Measurements from ENCODE around the gene MAP2K5. TPM values are rescaled to one million over a fixed set of nuclear protein-coding genes. Genes with fewer than 3 reads are reported as not detected.

Gene MAP2K5
- polyA plus RNA-seq, 1 donor, result 16.7 TPM

DNA sequence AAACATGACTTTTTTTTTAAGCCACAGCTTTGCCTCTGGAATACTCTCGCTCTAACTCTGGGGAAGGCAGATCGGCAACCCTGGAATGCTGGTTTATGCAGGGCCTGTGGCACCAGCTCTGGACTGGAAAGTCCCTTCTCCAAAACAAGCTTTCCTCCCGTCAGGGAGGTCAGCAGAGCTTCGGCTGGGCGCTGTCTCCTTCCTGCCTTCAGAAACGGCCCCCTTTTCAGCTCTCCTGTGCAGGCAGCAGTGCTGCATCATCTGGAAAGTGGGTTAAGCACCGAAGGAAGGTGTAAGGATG, 240.1 kb downstream of the MAP2K5 start:
- DNase-seq (ENCODE audit: low read depth), result no peak

DNA sequence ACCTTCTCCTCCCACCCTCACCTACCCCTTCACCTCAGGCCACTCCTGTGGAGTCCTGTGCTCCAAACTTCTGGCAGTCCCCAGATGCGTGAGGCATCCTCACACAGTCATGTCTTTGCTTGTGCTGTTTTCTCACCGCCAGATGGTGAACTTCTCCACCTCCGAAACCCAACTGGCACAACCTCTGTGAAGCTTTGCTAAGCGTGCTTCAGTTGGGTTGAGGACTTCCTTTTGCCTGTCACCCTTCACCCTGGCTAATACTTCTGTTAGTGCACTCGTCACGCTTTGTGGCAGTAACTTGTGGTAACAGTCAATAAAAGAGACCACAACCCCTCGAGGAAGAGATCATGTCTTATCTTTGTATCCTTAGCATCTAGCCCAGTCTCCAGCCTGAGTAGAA, 240.8 kb downstream of the MAP2K5 start:
- DNase-seq (ENCODE audit: low read depth), result no peak

- no peak for DNase-seq (ENCODE audit: low read depth)
Measured at GRCh38 chr15:67784090-67784781, 241.7 kb downstream of the MAP2K5 start.

- DNase-seq (ENCODE audit: low read depth), result no peak
Measured at GRCh38 chr15:67784856-67785430, 242.4 kb downstream of the MAP2K5 start.

GRCh38 chr15:67785431-67785830, 242.9 kb downstream of the MAP2K5 start:
- no peak for DNase-seq (ENCODE audit: low read depth)

- DNase-seq (ENCODE audit: low read depth), result no peak
Measured at GRCh38 chr15:67786646-67787045, 244.1 kb downstream of the MAP2K5 start.

GRCh38 chr15:67788986-67789385, 246.5 kb downstream of the MAP2K5 start:
- DNase-seq (ENCODE audit: low read depth), result no peak

DNA sequence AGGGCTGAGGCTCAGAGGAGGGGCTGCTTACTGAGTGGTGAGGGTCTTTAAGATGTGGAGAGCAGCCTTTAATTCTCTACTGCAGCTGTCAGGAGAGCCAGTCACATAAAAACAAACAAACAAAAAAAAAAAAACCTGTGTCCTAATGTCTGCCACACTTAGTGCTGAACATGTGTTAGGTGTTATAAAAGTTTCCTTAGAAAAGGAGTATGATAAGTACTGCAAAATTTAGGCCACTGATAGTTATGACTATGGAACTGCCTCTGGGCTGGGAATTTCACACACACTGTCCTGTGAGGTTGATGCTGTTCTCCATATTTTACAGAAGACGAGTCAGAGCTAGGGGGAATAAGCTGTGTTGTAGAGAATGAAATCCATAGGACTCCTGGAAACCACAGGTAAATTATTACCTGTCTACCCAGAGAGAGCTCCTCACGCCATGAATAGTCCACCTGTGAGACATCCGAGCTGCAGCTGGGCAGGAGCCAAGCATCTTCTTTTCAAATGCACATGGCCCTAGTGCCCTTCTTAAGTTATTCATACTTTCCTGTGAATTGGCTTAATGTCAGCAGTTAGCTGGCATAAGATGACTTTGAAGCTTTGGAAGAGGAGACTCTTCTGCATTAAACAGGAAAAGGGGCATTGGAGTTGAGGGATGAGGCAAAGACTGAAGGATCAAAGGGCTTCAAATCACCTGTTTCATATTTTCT, 248.3 kb downstream of the MAP2K5 start:
- DNase-seq (ENCODE audit: low read depth), result no peak

DNA sequence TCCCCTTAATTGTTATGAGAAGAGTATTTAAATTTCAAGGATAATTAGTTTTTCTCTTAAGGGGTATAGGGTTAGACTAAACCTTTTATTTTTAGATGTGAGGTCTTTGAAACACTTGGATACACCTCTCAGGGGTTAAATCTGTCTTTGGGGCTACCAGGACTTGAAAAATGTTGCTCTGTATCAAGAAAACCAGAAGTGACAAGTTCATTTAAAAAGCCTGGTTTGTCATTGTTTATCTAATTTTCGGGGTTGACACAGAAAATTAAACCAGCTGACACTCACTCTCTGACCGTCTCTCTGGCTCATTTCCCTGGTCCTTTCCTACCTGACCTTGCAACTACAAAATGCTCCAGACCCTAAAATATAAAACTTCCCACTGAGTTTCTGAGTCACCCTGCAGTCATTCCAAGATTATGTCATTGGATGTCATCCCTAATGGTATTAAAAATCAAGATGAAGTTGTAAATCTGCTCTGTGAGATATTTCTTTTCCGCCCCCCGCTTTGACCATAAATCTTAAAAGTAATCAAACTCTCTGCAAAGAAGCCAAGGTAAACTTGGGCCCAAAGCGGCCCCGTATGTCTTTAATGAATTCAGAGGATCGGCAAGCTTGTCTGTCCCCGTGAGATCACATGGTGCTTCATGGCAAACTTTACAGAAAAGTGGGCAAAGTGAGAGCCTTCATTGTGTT, 249.9 kb downstream of the MAP2K5 start:
- DNase-seq (ENCODE audit: low read depth), result no peak

- no peak for DNase-seq (ENCODE audit: low read depth)
Measured at GRCh38 chr15:67794832-67795574, 252.5 kb downstream of the MAP2K5 start.

DNA sequence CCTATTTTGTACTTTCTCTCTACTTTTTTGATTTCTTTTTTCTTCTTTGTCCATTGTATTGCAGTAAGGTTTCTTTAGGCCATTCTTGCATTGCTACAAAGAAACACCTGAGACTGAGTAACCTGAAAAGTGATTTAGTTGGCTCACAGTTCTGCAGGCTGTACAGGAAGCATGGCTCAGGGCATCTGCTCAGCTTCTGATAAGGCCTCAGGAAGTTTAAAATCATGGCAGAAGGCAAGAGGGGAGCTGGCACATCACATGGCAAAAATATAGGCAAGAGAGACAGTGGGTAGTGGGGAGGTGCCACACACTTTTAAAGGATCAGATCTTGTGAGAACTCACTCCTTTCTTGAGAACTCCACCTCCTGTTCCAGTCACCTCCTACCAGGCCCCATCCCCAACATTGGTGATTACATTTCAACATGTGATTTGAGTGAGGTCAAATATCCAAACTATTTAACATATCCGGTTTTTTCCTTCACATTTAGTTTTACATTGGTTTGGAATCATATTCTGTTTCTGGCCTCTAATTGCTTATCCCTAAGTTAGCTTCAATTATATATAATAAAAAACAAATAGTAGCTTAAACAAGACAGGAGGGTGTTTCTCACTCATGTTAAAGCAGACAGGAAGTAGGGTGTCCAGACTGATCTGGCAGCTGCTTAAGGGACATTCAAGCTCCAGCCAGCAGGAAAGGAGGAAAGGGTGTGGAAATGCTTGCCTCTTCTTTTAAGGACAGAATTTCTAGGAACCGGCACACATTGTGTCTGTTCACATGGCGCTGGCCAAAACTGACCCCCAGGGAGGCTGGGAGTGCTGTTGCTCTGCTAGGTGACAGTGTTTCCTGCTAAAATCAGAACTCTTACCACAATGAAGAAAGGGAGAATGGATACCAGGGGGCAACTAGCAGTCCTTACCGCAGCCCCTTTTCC, 254.0 kb downstream of the MAP2K5 start:
- DNase-seq (ENCODE audit: low read depth), result no peak

DNA sequence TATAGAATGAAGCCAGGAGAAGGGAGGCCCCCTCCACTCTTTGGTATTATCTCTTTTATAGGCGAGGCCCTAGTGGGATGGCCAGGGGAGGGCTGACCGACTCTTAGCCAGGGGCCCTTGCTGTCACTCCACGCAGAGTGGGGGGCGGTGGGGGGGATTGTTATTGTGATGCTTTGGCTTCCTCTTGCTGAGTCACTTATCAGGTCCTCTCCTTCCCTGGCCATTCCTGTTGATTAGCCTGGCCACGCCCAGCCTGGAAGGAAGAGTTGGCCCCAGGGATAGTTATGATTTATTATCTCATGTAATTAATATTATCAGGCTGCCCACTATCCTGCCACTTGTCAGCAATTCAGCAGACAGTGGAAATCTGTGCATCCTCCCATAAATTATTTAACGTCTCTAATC, 257.3 kb downstream of the MAP2K5 start:
- DNase-seq (ENCODE audit: low read depth), result no peak

GRCh38 chr15:67801142-67801541, 258.6 kb downstream of the MAP2K5 start:
- DNase-seq (ENCODE audit: low read depth), result no peak

DNA sequence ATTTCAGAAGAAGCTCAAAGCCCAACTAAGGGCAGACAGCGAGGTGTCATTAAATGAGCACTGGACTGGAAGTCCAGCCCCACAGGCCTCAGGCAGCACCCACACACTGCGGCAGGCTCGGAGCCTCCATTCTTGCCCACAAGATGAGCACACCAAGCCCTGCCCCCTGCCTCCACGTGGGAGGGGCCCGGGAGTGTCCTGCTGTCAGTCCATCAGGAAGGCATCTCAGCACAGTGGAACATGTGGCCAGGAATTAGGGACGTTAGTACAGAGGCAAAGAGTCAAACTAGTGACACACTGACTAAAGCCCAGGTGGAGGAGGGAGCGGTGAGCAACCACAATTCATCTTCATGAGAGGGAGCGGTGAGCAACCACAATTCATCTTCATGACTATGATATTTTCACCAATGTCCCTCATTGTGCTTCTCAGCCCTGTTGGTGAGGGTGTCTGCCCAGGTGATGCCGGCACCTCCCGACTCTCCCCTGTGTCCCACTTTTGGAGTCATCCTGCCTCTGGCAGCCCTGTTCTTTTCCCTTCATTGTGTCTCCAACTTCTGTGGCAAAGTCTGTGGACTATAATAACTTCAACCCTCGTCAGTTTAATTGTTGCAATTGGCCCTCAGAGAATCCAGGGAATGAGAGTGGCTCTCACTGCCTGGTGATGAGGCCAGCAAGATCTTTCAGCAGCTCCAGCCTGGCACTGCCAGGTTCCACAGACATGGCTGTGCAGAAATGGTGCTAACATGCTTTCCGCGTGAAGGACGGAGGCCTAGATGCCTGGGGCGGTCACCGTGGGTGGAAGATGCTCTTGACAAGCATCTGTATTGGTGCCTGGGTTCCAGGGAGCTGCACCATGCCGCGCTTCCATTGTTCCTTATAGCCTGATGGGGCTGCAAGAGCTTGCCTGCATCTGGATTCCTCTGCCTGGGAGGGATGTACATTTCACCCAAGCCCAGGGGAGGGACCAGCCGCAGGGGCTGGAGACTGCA, 259.7 kb downstream of the MAP2K5 start:
- no peak for DNase-seq (ENCODE audit: low read depth)

GRCh38 chr15:67803299-67803698, 260.8 kb downstream of the MAP2K5 start:
- no peak for DNase-seq (ENCODE audit: low read depth)

DNA sequence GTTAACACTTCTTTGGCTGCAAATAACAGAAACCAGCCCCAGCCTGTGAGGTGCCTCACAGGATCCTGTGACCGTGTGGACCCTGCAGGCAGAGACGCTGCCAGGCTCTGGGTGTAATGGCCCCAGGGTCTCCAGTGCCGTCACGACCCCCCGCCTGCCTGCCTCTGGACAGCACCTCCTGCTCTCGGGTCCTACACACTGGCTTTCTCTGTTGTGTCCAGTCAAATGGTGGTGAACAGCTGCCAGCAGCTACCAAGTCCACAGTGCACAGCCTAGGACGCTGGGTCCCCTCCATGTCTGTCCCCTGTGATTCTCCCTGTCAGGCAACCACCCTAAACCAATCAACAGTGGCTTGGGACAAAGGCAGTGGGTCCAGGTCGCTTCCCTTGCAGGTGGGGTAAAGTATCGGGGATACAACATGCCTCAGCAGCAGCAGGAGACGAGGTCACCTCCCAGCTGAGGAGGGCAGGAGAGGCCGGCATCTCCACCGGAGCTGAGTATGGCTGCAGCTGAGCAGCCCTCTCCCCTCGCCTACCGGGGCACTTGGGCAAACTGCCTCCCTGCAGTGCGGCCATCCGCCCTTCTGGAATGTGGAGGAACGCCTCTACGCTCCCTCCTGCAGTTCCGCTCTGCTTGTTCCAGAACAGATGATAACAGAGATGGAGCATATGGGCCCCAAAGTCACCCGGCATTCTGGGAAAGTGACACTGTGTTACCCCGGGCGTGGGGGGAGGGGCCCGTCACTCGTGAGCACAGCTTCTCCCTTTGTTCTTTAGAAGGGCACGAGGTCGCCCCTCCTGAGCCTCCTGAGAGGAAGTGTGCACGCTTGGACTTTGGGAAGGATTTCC, 261.7 kb downstream of the MAP2K5 start:
- DNase-seq (ENCODE audit: low read depth), result no peak

DNA sequence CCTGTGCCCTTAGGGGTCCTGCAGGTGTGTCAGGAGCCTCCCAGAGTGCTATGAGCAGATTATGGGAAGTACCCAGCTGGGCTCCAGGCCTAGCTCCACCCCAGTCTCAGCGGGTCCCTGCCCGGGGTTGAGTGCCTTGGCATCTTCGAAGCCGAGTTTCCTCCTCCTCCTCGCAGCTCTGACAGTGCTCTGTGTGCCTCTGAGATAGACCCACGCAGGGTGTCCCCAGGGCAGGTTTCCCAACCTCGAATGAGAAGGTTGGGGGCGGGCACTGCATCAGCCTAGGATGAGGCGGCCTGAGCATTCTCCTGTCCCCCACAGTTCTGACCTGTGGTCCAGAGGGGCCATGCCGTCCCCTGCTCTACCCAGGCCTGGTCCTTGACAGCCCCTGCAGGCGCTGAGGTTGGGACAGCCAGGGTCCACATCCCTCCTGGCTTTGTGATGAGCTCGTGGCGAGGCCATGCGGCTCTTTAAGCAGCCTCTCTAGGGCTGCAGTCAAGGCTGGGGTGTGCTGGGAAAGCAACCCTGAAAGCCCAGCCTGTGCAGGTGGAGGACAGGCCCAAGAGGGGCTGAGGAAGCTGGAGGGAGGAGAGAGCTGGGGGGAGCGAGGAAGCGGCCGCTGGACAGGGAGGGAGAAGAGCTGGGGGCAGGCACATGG, 262.6 kb downstream of the MAP2K5 start:
- no peak for DNase-seq (ENCODE audit: low read depth)

Measured in forelimb muscle (tissue), 1 donor.